Measurements from ENCODE around the gene RNFT2.

The RNFT2 gene, protein sequence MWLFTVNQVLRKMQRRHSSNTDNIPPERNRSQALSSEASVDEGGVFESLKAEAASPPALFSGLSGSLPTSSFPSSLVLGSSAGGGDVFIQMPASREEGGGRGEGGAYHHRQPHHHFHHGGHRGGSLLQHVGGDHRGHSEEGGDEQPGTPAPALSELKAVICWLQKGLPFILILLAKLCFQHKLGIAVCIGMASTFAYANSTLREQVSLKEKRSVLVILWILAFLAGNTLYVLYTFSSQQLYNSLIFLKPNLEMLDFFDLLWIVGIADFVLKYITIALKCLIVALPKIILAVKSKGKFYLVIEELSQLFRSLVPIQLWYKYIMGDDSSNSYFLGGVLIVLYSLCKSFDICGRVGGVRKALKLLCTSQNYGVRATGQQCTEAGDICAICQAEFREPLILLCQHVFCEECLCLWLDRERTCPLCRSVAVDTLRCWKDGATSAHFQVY

DNA sequence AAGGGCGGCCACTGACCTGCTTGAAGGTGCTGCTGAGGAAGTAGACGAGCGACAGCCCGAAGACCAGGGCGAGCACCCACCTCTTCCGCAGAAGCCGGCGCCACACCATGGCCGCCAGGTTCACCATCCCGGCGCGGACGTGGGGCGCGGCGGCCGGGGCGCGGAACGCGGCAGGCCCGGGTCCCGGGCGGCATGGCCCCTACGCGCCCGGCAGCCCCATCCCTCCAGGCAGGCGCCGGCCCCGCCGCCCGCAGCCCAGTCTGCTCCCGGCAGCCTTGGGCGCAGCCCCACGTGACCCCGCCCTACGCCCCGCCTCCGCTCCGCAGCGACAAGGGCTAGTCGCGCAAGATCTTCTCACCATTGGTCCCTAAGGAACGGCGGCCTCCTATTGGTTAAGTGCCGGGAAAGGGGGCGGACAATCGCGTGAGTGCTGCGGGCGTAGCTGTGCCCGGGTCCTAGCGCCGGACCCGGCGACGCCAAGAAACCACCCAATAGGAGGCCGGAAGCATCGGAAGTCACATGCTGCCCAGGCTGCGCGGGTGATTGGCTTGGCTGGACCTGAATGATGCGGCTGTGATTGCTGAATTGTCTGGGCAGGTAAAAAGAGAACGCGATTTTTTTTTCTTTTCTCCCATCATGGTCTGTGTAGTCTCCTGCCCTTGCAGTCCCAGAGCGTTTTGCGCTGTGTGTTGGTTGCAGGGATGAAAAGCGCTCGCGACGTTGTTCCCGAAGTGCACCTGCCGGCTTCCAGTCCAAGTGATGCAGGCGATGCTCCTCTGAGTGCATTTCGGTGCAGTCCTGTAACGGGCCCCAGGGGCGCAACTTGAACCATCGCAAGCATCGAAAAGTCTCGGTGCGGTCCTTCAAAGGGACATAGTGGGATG lies at the start of gene RNFT2, which contains the start of gene SPRING1:
Gene RNFT2, plus strand, starts transcription at position 542 of the 884 bp plus-strand sequence. CDS start 2,183 bp downstream, outside the sequence.
Gene SPRING1, minus strand, starts transcription at position 296 of the 884 bp plus-strand sequence. Its CDS starts 169 bp downstream, at position 127.
- DNase-seq (ENCODE audit: low spot score): peak; percentile 100
- TF ChIP-seq, protein P1, sequence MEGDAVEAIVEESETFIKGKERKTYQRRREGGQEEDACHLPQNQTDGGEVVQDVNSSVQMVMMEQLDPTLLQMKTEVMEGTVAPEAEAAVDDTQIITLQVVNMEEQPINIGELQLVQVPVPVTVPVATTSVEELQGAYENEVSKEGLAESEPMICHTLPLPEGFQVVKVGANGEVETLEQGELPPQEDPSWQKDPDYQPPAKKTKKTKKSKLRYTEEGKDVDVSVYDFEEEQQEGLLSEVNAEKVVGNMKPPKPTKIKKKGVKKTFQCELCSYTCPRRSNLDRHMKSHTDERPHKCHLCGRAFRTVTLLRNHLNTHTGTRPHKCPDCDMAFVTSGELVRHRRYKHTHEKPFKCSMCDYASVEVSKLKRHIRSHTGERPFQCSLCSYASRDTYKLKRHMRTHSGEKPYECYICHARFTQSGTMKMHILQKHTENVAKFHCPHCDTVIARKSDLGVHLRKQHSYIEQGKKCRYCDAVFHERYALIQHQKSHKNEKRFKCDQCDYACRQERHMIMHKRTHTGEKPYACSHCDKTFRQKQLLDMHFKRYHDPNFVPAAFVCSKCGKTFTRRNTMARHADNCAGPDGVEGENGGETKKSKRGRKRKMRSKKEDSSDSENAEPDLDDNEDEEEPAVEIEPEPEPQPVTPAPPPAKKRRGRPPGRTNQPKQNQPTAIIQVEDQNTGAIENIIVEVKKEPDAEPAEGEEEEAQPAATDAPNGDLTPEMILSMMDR (IDR thresholded peaks at IDR 0.05; ENCODE audit: borderline replicate concordance, control extremely low read depth, extremely low read depth, insufficient read depth, missing control alignments): no peak
- in situ Hi-C loops (cut with MboI; ENCODE audit: low sequenced_read_pairs, unreplicated experiment): no loop called here

DNA sequence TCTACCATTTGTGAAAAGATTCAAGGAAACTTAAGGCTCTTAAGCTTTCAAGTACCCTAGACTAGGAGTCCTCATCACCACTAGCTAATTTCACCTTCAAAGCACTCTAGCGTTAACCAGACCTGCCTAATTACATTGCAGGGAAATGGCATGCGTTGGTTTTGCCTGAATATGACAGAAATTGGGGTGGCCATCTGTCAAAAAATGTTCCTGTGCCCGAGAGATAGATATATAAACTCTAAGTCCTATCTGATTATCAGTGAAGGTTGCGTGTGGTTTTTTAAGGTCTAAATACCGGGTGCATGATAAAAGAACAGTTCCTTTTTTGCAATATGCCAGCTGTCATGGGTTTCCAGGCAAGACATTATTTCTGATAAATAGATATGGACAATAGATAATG lies 48.6 kb upstream of the RNFT2 start:
- no peak for DNase-seq (ENCODE audit: low spot score)
- TF ChIP-seq, protein P1 (IDR thresholded peaks at IDR 0.05; ENCODE audit: borderline replicate concordance, control extremely low read depth, extremely low read depth, insufficient read depth, missing control alignments): no peak
- in situ Hi-C loops (cut with MboI; ENCODE audit: low sequenced_read_pairs, unreplicated experiment): no loop called here

DNA sequence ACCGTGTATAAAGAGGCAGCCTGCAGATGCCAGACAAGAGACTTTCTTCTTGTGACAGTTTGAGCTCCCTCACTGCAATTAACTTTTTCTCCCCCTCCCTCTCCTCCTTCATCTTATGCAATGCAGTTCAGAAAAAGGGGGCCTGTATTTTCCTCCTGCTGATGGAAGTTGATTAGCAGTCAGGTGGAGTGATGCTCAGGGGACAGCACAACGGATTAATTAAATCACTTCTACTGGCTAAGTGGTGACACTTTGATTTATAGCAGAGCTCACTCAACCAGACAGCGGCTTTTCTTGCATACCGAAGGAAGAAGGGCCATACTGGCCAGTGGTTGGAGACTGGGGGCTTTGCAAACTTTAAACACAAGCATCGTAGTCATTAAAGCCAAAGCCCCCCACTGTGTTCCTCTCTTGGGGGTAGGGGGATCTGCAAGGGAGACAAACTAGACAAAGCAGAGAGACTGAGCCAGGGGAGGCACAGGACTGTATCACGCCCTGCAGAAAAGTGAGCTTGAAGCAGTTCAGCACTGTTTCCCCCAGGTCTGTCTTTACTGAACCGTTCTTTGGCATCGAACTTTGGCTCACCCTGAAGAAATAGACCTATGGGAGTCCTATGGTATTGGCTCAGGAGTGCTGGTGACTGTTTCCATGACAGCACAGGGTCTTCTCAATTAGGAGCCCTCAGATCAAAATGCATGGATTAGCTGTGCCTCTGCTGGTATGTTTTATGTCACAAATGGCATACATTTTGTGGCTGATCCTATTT lies 48.0 kb upstream of the RNFT2 start:
- DNase-seq (ENCODE audit: low spot score): no peak
- TF ChIP-seq, protein P1 (IDR thresholded peaks at IDR 0.05; ENCODE audit: borderline replicate concordance, control extremely low read depth, extremely low read depth, insufficient read depth, missing control alignments): no peak
- in situ Hi-C loops (cut with MboI; ENCODE audit: low sequenced_read_pairs, unreplicated experiment): no loop called here

DNA sequence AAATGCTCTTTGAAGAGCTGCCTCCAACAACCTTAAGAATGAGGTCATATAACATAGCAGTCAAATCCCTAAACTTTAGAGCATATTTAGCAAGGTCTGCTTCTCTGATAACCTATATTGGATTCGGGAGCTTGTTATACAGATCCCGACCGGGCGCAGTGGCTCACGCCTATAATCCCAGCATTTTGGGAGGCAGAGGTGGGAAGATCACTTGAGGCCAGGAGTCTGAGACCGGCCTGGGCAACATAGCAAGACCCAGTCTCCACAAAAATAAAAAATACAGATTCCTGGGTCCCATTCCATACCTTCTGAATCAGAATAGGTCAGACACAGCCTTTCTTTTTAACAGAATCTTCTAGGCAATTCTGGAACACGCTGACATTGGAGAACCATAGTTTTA lies 46.9 kb upstream of the RNFT2 start:
- DNase-seq (ENCODE audit: low spot score): no peak
- in situ Hi-C loops (cut with MboI; ENCODE audit: low sequenced_read_pairs, unreplicated experiment): no loop called here
- TF ChIP-seq, protein P1 (IDR thresholded peaks at IDR 0.05; ENCODE audit: borderline replicate concordance, control extremely low read depth, extremely low read depth, insufficient read depth, missing control alignments): no peak

DNA sequence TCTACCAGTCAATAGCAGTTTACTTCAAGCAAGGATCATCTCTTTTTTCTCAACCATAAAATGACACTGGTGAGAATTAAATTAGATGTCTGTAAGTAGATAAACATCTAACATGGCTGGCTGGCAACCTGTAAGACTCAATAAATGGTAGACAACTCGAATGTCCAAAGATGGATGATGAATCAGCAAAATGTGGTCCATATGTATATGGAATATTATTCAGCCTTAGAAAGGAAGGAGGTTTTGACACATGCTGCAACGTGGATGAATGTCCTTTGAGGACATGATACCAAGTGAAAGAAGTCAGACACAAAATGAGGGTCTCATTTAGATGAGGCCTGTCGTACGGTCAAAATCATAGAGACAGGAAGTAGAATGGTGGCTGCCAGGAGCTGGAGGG lies 46.5 kb upstream of the RNFT2 start:
- in situ Hi-C loops (cut with MboI; ENCODE audit: low sequenced_read_pairs, unreplicated experiment): no loop called here
- TF ChIP-seq, protein P1 (IDR thresholded peaks at IDR 0.05; ENCODE audit: borderline replicate concordance, control extremely low read depth, extremely low read depth, insufficient read depth, missing control alignments): no peak
- no peak for DNase-seq (ENCODE audit: low spot score)

DNA sequence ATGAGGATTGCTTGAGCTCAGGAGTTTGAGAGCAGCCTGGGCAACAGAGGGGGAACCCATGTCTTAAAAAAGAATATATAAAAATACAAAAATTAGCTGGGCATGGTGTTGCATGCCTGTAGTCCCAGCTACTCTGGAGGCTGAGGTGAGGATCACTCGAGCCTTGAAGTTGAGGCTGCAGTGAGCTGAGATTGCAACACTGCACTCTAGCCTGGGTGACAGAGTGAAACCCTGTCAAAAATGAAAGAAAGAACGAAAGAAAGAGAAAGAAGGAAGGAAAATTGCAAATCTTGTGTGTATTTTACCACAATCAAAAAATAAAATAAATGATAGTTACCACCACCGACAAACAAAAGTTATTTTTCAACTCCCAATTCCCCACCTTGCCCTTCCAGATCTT lies 45.5 kb upstream of the RNFT2 start:
- no peak for DNase-seq (ENCODE audit: low spot score)
- TF ChIP-seq, protein P1 (IDR thresholded peaks at IDR 0.05; ENCODE audit: borderline replicate concordance, control extremely low read depth, extremely low read depth, insufficient read depth, missing control alignments): no peak
- in situ Hi-C loops (cut with MboI; ENCODE audit: low sequenced_read_pairs, unreplicated experiment): no loop called here
